ENCODE measurements around the gene SEC31A.

Gene SEC31A

DNA sequence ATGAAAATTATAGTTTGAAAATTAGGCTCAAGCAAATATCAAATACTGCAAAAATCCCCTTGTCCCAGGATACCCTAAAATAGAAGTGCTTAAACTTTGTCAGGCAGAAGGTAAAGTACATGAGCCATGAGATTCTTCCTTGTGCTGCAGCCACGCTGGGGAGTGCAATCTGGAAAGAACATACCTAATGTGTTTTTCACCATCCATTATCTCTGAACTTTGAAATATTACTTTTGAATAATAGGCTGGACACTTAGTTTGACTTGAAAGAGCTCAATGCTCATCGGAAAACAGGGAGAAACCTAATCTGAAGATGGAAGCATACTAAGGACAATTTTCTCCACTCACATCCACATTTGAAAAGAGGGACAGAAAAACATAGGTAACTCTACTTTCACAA lies 28.4 kb upstream of the SEC31A start:
- peaks cover 0 to 27% of the 10 kb centered on the region in 2 experiments; a peak in 1 of 3 replicates for H3K36me3 ChIP-seq (ENCODE audit: control insufficient read depth in 2 of 2, insufficient read depth in 1 of 2, low read length in 2 of 2)
- POLR2A ChIA-PET: no interaction called here
- H3K9me3 ChIP-seq (ENCODE audit: control insufficient read depth, insufficient read depth, low read depth, low read length): no peaks in the 10 kb centered on the region
- no peak overlapping the region for H3K27ac ChIP-seq (ENCODE audit: extremely low read depth, low read depth, low read length)
- H3K4me3 ChIP-seq (ENCODE audit: low read depth, low read length): no peak overlapping the region
- no peaks in the 10 kb centered on the region for H3K4me1 ChIP-seq (ENCODE audit: control insufficient read depth, insufficient read depth, low read length)
- TF ChIP-seq ZNF555 (tag by site-specific recombination; conservative IDR thresholded peaks at IDR 0.05) (no peak), ZNF335 (tag by site-specific recombination; conservative IDR thresholded peaks at IDR 0.05) (no peak), ZNF776 (tag by site-specific recombination; IDR thresholded peaks at IDR 0.05; ENCODE audit: borderline replicate concordance) (no peak), ZBTB21 (tag by site-specific recombination; IDR thresholded peaks at IDR 0.05) (no peak), ZNF560 (tag by site-specific recombination; IDR thresholded peaks at IDR 0.05; ENCODE audit: borderline replicate concordance) (no peak), GFI1B (tag by site-specific recombination; IDR thresholded peaks at IDR 0.05) (no peak)
- TF ChIP-seq, protein P1, sequence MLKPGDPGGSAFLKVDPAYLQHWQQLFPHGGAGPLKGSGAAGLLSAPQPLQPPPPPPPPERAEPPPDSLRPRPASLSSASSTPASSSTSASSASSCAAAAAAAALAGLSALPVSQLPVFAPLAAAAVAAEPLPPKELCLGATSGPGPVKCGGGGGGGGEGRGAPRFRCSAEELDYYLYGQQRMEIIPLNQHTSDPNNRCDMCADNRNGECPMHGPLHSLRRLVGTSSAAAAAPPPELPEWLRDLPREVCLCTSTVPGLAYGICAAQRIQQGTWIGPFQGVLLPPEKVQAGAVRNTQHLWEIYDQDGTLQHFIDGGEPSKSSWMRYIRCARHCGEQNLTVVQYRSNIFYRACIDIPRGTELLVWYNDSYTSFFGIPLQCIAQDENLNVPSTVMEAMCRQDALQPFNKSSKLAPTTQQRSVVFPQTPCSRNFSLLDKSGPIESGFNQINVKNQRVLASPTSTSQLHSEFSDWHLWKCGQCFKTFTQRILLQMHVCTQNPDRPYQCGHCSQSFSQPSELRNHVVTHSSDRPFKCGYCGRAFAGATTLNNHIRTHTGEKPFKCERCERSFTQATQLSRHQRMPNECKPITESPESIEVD (tag by site-specific recombination; IDR thresholded peaks at IDR 0.05): no peak
- TF ChIP-seq, protein P2, sequence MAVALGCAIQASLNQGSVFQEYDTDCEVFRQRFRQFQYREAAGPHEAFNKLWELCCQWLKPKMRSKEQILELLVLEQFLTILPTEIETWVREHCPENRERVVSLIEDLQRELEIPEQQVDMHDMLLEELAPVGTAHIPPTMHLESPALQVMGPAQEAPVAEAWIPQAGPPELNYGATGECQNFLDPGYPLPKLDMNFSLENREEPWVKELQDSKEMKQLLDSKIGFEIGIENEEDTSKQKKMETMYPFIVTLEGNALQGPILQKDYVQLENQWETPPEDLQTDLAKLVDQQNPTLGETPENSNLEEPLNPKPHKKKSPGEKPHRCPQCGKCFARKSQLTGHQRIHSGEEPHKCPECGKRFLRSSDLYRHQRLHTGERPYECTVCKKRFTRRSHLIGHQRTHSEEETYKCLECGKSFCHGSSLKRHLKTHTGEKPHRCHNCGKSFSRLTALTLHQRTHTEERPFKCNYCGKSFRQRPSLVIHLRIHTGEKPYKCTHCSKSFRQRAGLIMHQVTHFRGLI (tag by site-specific recombination; IDR thresholded peaks at IDR 0.05): no peak
- CTCF ChIA-PET: no interaction called here

DNA sequence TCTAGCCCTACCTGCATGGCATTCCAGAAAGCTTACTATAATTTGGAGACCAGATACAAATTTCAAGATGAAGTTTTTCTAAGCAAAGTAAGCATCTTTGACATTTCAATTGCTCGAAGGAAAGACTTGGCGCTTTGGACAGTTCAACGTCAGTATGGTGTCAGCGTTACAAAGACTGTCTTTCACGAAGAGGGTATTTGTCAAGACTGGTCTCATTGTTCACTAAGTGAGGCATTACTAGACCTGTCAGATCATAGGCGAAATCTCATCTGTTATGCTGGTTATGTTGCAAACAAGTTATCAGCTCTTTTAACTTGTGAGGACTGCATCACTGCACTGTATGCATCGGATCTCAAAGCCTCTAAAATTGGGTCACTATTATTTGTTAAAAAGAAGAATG lies 27.1 kb upstream of the SEC31A start:
- Histone ChIP-seq H3K9me3 (ENCODE audit: control insufficient read depth, insufficient read depth, low read depth, low read length) (no peaks in the 10 kb centered on the region), H3K4me3 (ENCODE audit: low read depth, low read length) (no peak overlapping the region), H3K36me3 (ENCODE audit: control insufficient read depth in 2 of 2, insufficient read depth in 1 of 2, low read length in 2 of 2) (peaks cover 0 to 30% of the 10 kb centered on the region in 2 experiments; a peak in 1 of 3 replicates), H3K4me1 (ENCODE audit: control insufficient read depth, insufficient read depth, low read length) (no peaks in the 10 kb centered on the region), H3K27ac (ENCODE audit: extremely low read depth, low read depth, low read length) (no peak overlapping the region)
- CTCF ChIA-PET: no interaction called here
- TF ChIP-seq ZNF677 (tag by site-specific recombination; IDR thresholded peaks at IDR 0.05) (no peak), ZBTB7A (tag by site-specific recombination; IDR thresholded peaks at IDR 0.05; ENCODE audit: low read depth) (no peak), ZNF366 (tag by site-specific recombination; conservative IDR thresholded peaks at IDR 0.05) (no peak), ZNF585B (tag by site-specific recombination; IDR thresholded peaks at IDR 0.05) (no peak), ZNF792 (tag by site-specific recombination; IDR thresholded peaks at IDR 0.05) (no peak), ZNF155 (tag by site-specific recombination; IDR thresholded peaks at IDR 0.05) (no peak), ZNF248 (tag by site-specific recombination; IDR thresholded peaks at IDR 0.05) (no peak), ZNF302 (tag by site-specific recombination; IDR thresholded peaks at IDR 0.05; ENCODE audit: low read depth) (no peak), ZNF211 (tag by site-specific recombination; IDR thresholded peaks at IDR 0.05; ENCODE audit: low read depth) (no peak)
- TF ChIP-seq, protein P3, sequence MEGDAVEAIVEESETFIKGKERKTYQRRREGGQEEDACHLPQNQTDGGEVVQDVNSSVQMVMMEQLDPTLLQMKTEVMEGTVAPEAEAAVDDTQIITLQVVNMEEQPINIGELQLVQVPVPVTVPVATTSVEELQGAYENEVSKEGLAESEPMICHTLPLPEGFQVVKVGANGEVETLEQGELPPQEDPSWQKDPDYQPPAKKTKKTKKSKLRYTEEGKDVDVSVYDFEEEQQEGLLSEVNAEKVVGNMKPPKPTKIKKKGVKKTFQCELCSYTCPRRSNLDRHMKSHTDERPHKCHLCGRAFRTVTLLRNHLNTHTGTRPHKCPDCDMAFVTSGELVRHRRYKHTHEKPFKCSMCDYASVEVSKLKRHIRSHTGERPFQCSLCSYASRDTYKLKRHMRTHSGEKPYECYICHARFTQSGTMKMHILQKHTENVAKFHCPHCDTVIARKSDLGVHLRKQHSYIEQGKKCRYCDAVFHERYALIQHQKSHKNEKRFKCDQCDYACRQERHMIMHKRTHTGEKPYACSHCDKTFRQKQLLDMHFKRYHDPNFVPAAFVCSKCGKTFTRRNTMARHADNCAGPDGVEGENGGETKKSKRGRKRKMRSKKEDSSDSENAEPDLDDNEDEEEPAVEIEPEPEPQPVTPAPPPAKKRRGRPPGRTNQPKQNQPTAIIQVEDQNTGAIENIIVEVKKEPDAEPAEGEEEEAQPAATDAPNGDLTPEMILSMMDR (tag by site-specific recombination; IDR thresholded peaks at IDR 0.05): no peak
- TF ChIP-seq, protein P4, sequence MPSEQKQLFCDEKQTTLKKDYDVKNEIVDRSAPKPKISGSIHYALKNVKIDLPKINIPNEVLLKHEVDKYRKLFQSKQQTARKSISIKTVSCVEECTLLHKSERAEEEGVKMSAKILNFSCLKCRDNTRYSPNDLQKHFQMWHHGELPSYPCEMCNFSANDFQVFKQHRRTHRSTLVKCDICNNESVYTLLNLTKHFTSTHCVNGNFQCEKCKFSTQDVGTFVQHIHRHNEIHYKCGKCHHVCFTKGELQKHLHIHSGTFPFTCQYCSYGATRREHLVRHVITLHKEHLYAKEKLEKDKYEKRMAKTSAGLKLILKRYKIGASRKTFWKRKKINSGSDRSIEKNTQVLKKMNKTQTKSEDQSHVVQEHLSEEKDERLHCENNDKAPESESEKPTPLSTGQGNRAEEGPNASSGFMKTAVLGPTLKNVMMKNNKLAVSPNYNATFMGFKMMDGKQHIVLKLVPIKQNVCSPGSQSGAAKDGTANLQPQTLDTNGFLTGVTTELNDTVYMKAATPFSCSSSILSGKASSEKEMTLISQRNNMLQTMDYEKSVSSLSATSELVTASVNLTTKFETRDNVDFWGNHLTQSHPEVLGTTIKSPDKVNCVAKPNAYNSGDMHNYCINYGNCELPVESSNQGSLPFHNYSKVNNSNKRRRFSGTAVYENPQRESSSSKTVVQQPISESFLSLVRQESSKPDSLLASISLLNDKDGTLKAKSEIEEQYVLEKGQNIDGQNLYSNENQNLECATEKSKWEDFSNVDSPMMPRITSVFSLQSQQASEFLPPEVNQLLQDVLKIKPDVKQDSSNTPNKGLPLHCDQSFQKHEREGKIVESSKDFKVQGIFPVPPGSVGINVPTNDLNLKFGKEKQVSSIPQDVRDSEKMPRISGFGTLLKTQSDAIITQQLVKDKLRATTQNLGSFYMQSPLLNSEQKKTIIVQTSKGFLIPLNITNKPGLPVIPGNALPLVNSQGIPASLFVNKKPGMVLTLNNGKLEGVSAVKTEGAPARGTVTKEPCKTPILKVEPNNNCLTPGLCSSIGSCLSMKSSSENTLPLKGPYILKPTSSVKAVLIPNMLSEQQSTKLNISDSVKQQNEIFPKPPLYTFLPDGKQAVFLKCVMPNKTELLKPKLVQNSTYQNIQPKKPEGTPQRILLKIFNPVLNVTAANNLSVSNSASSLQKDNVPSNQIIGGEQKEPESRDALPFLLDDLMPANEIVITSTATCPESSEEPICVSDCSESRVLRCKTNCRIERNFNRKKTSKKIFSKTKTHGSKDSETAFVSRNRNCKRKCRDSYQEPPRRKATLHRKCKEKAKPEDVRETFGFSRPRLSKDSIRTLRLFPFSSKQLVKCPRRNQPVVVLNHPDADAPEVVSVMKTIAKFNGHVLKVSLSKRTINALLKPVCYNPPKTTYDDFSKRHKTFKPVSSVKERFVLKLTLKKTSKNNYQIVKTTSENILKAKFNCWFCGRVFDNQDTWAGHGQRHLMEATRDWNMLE (tag by site-specific recombination; conservative IDR thresholded peaks at IDR 0.05; ENCODE audit: low read depth): no peak
- POLR2A ChIA-PET: no interaction called here
